ENCODE data around the gene ARFGAP3.
"Not testable (repeated sequence)": the region's sequence is repeated elsewhere in the genome, so short reads cannot be mapped to it uniquely, and the experiment has no call there.

DNA sequence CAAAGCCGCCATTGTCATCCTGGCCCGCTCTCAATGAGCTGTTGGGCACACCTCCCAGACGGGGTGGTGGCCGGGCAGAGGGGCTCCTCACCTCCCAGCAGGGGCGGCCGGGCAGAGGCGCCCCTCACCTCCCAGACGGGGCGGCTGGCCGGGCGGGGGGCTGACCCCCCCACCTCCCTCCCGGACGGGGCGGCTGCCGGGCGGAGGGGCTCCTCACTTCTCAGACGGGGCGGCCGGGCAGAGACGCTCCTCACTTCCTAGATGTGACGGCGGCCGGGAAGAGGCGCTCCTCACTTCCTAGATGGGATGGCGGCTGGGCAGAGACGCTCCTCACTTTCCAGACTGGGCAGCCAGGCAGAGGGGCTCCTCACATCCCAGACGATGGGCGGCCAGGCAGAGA is 106.7 kb downstream of the ARFGAP3 start:
- TF ChIP-seq, protein P1, sequence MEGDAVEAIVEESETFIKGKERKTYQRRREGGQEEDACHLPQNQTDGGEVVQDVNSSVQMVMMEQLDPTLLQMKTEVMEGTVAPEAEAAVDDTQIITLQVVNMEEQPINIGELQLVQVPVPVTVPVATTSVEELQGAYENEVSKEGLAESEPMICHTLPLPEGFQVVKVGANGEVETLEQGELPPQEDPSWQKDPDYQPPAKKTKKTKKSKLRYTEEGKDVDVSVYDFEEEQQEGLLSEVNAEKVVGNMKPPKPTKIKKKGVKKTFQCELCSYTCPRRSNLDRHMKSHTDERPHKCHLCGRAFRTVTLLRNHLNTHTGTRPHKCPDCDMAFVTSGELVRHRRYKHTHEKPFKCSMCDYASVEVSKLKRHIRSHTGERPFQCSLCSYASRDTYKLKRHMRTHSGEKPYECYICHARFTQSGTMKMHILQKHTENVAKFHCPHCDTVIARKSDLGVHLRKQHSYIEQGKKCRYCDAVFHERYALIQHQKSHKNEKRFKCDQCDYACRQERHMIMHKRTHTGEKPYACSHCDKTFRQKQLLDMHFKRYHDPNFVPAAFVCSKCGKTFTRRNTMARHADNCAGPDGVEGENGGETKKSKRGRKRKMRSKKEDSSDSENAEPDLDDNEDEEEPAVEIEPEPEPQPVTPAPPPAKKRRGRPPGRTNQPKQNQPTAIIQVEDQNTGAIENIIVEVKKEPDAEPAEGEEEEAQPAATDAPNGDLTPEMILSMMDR (IDR thresholded peaks at IDR 0.05 in 4 of 5, conservative IDR thresholded peaks at IDR 0.05 in 1 of 5) = not testable (repeated sequence)
- TF ChIP-seq POLR2A (IDR thresholded peaks at IDR 0.05) = not testable (repeated sequence)
